Stomach smooth muscle (tissue), 2 donors: Measurements from ENCODE around the gene PALM3.
A peak's percentile ranks its signal among the peaks of the same experiment; 100 is the strongest.

Experiments used
- H3K27ac ChIP-seq: one replicate; pipeline ENCODE4 v1.7.0; 2013; ENCODE audit warnings: mild to moderate bottlenecking, low read length, inconsistent platforms
- H3K27me3 ChIP-seq, 2 donors: one replicate each; pipeline ENCODE4 v1.7.0; 2013; ENCODE audit warnings: low read length in 2 of 2; ENCODE audit not compliant: insufficient read depth in 2 of 2, control insufficient read depth in 1 of 2
- H3K36me3 ChIP-seq, 2 donors: one replicate each; pipeline ENCODE4 v1.7.0; 2013; ENCODE audit warnings: low read length in 2 of 2; ENCODE audit not compliant: control insufficient read depth in 2 of 2, insufficient read depth in 2 of 2
- H3K4me1 ChIP-seq: one replicate; pipeline ENCODE4 v1.7.0; 2013; ENCODE audit warnings: low read length; ENCODE audit not compliant: control insufficient read depth, insufficient read depth
- H3K4me3 ChIP-seq, 2 donors: one replicate each; pipeline ENCODE4 v1.7.0; 2013; ENCODE audit warnings: low read length in 2 of 2
- H3K9ac ChIP-seq, 2 donors: one replicate each; pipeline ENCODE4 v1.7.0; 2013; ENCODE audit warnings: low read length in 2 of 2, mild to moderate bottlenecking in 1 of 2
- H3K9me3 ChIP-seq, 2 donors: one replicate each; pipeline ENCODE4 v1.7.0; 2013; ENCODE audit warnings: low read length in 2 of 2; ENCODE audit not compliant: control insufficient read depth in 2 of 2
- donor health status: healthy.
- donor health status: Pancreatic carcinoma.

Gene PALM3

GRCh38 chr19:14058182-14059092 lies 3.4 kb downstream of the PALM3 start:
- peaks cover 31% of the 10 kb centered on the region in 2 donors for H3K27me3 ChIP-seq
- H3K4me1 ChIP-seq: peaks cover 5% of the 10 kb centered on the region
- H3K27ac ChIP-seq: no peak overlapping the region
- H3K9me3 ChIP-seq: peaks cover 0 to 2% of the 10 kb centered on the region in 2 donors
- no peak overlapping the region for H3K9ac ChIP-seq
- H3K36me3 ChIP-seq: no peaks in the 10 kb centered on the region
- no peak overlapping the region for H3K4me3 ChIP-seq

- Histone ChIP-seq H3K9me3 (peaks cover 0 to 6% of the 10 kb centered on the region in 2 donors), H3K27ac (no peak overlapping the region), H3K27me3 (peaks cover 31% of the 10 kb centered on the region in 2 donors), H3K4me3 (peak overlapping the region in 1 of 2 donors; percentile 44), H3K36me3 (no peaks in the 10 kb centered on the region), H3K9ac (no peak overlapping the region), H3K4me1 (peaks cover 5% of the 10 kb centered on the region)
These were observed 5.0 kb downstream of the PALM3 start for GRCh38 chr19:14056741-14057356.

- Histone ChIP-seq H3K27ac (no peak overlapping the region), H3K9ac (no peak overlapping the region), H3K27me3 (peaks cover 24 to 27% of the 10 kb centered on the region in 2 donors), H3K9me3 (peaks cover 0 to 6% of the 10 kb centered on the region in 2 donors), H3K4me1 (peaks cover 5% of the 10 kb centered on the region), H3K36me3 (no peaks in the 10 kb centered on the region), H3K4me3 (no peak overlapping the region)
These were observed 5.7 kb downstream of the PALM3 start for GRCh38 chr19:14056069-14056666.

GRCh38 chr19:14055396-14055795 lies 6.5 kb downstream of the PALM3 start:
- peaks cover 5% of the 10 kb centered on the region for H3K4me1 ChIP-seq
- no peak overlapping the region for H3K4me3 ChIP-seq

GRCh38 chr19:14054721-14055120 lies 7.2 kb downstream of the PALM3 start:
- Histone ChIP-seq H3K4me1 (peaks cover 5% of the 10 kb centered on the region), H3K9ac (no peak overlapping the region), H3K27me3 (peaks cover 17 to 21% of the 10 kb centered on the region in 2 donors), H3K9me3 (peaks cover 0 to 6% of the 10 kb centered on the region in 2 donors), H3K36me3 (no peaks in the 10 kb centered on the region), H3K4me3 (no peak overlapping the region), H3K27ac (no peak overlapping the region)

More at GRCh38 chr19:14055396-14055795, 6.5 kb downstream of the PALM3 start:
- Histone ChIP-seq H3K9ac (no peak overlapping the region), H3K36me3 (no peaks in the 10 kb centered on the region), H3K27ac (no peak overlapping the region), H3K27me3 (peaks cover 22 to 24% of the 10 kb centered on the region in 2 donors), H3K9me3 (peaks cover 0 to 6% of the 10 kb centered on the region in 2 donors)

- no peaks in the 10 kb centered on the region for H3K36me3 ChIP-seq
- H3K4me1 ChIP-seq: peaks cover 5% of the 10 kb centered on the region
- H3K27ac ChIP-seq: no peak overlapping the region
- H3K9ac ChIP-seq: no peak overlapping the region
- H3K27me3 ChIP-seq: peaks cover 11 to 15% of the 10 kb centered on the region in 2 donors
- H3K4me3 ChIP-seq: no peak overlapping the region
- H3K9me3 ChIP-seq: peaks cover 0 to 6% of the 10 kb centered on the region in 2 donors
These were observed 7.8 kb downstream of the PALM3 start for GRCh38 chr19:14054099-14054498.

- Histone ChIP-seq H3K27ac (no peak overlapping the region), H3K9ac (no peak overlapping the region), H3K9me3 (peaks cover 0 to 9% of the 10 kb centered on the region in 2 donors), H3K27me3 (peaks cover 5 to 9% of the 10 kb centered on the region in 2 donors), H3K4me3 (no peak overlapping the region), H3K36me3 (no peaks in the 10 kb centered on the region), H3K4me1 (peaks cover 5% of the 10 kb centered on the region)
These were observed 8.4 kb downstream of the PALM3 start for GRCh38 chr19:14053500-14053899.

GRCh38 chr19:14053032-14053431 lies 8.8 kb downstream of the PALM3 start:
- Histone ChIP-seq H3K9ac (no peak overlapping the region), H3K4me1 (peaks cover 4% of the 10 kb centered on the region), H3K4me3 (no peak overlapping the region), H3K27me3 (peaks cover under 1 to 4% of the 10 kb centered on the region in 2 donors), H3K36me3 (no peaks in the 10 kb centered on the region), H3K27ac (no peak overlapping the region), H3K9me3 (peaks cover 0 to 10% of the 10 kb centered on the region in 2 donors)

GRCh38 chr19:14052470-14052869 lies 9.4 kb downstream of the PALM3 start:
- Histone ChIP-seq H3K27me3 (no peaks in the 10 kb centered on the region), H3K9ac (no peak overlapping the region), H3K36me3 (no peaks in the 10 kb centered on the region), H3K9me3 (peaks cover 0 to 10% of the 10 kb centered on the region in 2 donors), H3K4me1 (no peaks in the 10 kb centered on the region), H3K4me3 (no peak overlapping the region), H3K27ac (no peak overlapping the region)

GRCh38 chr19:14051980-14052379 lies 9.9 kb downstream of the PALM3 start:
- no peaks in the 10 kb centered on the region for H3K36me3 ChIP-seq
- H3K27ac ChIP-seq: no peak overlapping the region
- H3K4me3 ChIP-seq: no peak overlapping the region
- H3K9me3 ChIP-seq: peaks cover 0 to 10% of the 10 kb centered on the region in 2 donors
- no peaks in the 10 kb centered on the region for H3K4me1 ChIP-seq
- no peak overlapping the region for H3K9ac ChIP-seq
- H3K27me3 ChIP-seq: no peaks in the 10 kb centered on the region
